A549 (cell line): ENCODE data around the gene NIT1. TPM values are rescaled to one million over a fixed set of nuclear protein-coding genes. Genes with fewer than 3 reads are reported as not detected.

Experiments
- ATAC-seq, 2 experiments: fragments of 200-7000 bp in 1 of 2; fragments of >200 bp in 1 of 2; cut with Nextera tagmentation in 1 of 2; cut with Tn5 transposase in 1 of 2; 3 replicates each; pipeline versions ENCODE4 v1.8.0 to v1.9.1; 2018 to 2020; ENCODE audit warnings: mild to moderate bottlenecking in 1 of 2, moderate library complexity in 1 of 2
- CTCF ChIA-PET: fragments of 300-600 bp; sonication (Branson Sonifier 250); formaldehyde crosslinking; extraction: SDS; loops from one replicate; lab custom pipeline; 2021; ENCODE audit warnings: antibody characterized with exemption, inconsistent platforms; lab: Yijun Ruan, JAX
- POLR2A ChIA-PET: fragments of 350-600 bp; formaldehyde crosslinking; extraction: SDS; loops from one replicate; lab custom pipeline; 2021; ENCODE audit warnings: antibody characterized with exemption, inconsistent platforms; lab: Yijun Ruan, JAX
- DNase-seq, 2 experiments: peaks; one replicate each; pipeline versions ENCODE4 v3.0.0 to v3.0.0-alpha.2; 2011 to 2016; ENCODE audit warnings: low read depth in 1 of 2, low spot score in 1 of 2
- FAIRE-seq: peaks from 2 replicates; lab custom pipeline; 2011; peaks lifted over from hg19 to GRCh38; lab: Jason Lieb, UNC
- H3K27ac ChIP-seq, 2 experiments: fragments of >200 bp; sonication (Bioruptor Twin); formaldehyde crosslinking; 3 replicates each; pipeline ENCODE4 v1.5.1; 2016 to 2017
- H3K4me1 ChIP-seq: fragments of >200 bp; sonication (Bioruptor Twin); formaldehyde crosslinking; 3 replicates; pipeline ENCODE4 v1.6.1; 2016
- H3K4me2 ChIP-seq: fragments of >200 bp; sonication (Bioruptor Twin); formaldehyde crosslinking; 3 replicates; pipeline ENCODE4 v1.6.1; 2016
- H3K4me3 ChIP-seq: fragments of >200 bp; sonication (Bioruptor Twin); formaldehyde crosslinking; 3 replicates; pipeline ENCODE4 v1.5.1; 2016
- H3K9me3 ChIP-seq: fragments of >200 bp; sonication (Bioruptor Twin); formaldehyde crosslinking; 3 replicates; pipeline ENCODE4 v1.6.1; 2016
- BCL3 ChIP-seq: fragments of >200 bp; sonication (Bioruptor Twin); formaldehyde crosslinking; IDR thresholded peaks from 3 replicates; pipeline ENCODE4 v1.6.1; 2016
- BHLHE40 ChIP-seq: IDR thresholded peaks from 2 replicates; pipeline ENCODE4 v1.6.1; 2012; ENCODE audit warnings: low read depth, low read length, inconsistent platforms
- CBX2 ChIP-seq: fragments of 200-600 bp; sonication (generic); IDR thresholded peaks from 2 replicates; pipeline ENCODE4 v1.6.1; 2016; ENCODE audit warnings: low read depth, mild to moderate bottlenecking, borderline replicate concordance
- CBX8 ChIP-seq: fragments of 200-600 bp; sonication (generic); IDR thresholded peaks from 2 replicates; pipeline ENCODE4 v1.6.1; 2016
- CEBPB ChIP-seq, 2 experiments: fragments of >200 bp in 1 of 2; sonication (Bioruptor Twin) in 1 of 2; formaldehyde crosslinking in 1 of 2; IDR thresholded peaks; 2 replicates each; pipeline ENCODE4 v1.6.1; 2012 to 2016
- CHD4 ChIP-seq: fragments of 200-600 bp; sonication (generic); IDR thresholded peaks from 2 replicates; pipeline ENCODE4 v1.6.1; 2016; ENCODE audit warnings: antibody characterized with exemption, mild to moderate bottlenecking, borderline replicate concordance
- EHF ChIP-seq: fragments of 250-450 bp; sonication (Bioruptor Pico); IDR thresholded peaks from 2 replicates; pipeline ENCODE4 v1.5.0; 2020; ENCODE audit warnings: mild to moderate bottlenecking
- EHMT2 ChIP-seq: fragments of 200-600 bp; sonication (generic); IDR thresholded peaks from 2 replicates; pipeline ENCODE4 v1.6.1; 2016; ENCODE audit warnings: antibody characterized with exemption, low read depth, mild to moderate bottlenecking, moderate library complexity
- EP300 ChIP-seq, 2 experiments: fragments of >200 bp; sonication (Bioruptor Twin); formaldehyde crosslinking; IDR thresholded peaks; 2 replicates in 1 of 2; 3 replicates in 1 of 2; pipeline ENCODE4 v1.6.1; 2016 to 2017
- FOXS1 ChIP-seq: fragments of 250-450 bp; sonication (Bioruptor Pico); IDR thresholded peaks from 2 replicates; pipeline ENCODE4 v1.5.0; 2020; ENCODE audit warnings: mild to moderate bottlenecking, moderate library complexity
- GATA3 ChIP-seq: IDR thresholded peaks from 2 replicates; pipeline ENCODE4 v1.6.1; 2012; ENCODE audit warnings: borderline replicate concordance
- HEYL ChIP-seq: fragments of 250-450 bp; sonication (Bioruptor Pico); IDR thresholded peaks from 2 replicates; pipeline ENCODE4 v1.8.0; 2021; ENCODE audit warnings: mild to moderate bottlenecking, moderate library complexity
- HMGXB4 ChIP-seq: fragments of 250-450 bp; sonication (Bioruptor Pico); IDR thresholded peaks from 2 replicates; pipeline ENCODE4 v1.5.0; 2021; ENCODE audit warnings: mild to moderate bottlenecking, moderate library complexity, borderline replicate concordance
- KDM5A ChIP-seq: fragments of 200-600 bp; sonication (generic); IDR thresholded peaks from 2 replicates; pipeline ENCODE4 v1.6.1; 2016; ENCODE audit warnings: antibody characterized with exemption, mild to moderate bottlenecking
- MAFK ChIP-seq: fragments of 450-650 bp; IDR thresholded peaks from 2 replicates; pipeline ENCODE4 v1.6.1; 2014; ENCODE audit not compliant: partially characterized antibody
- NPAS2 ChIP-seq: fragments of 250-450 bp; sonication (Bioruptor Pico); IDR thresholded peaks from 2 replicates; pipeline ENCODE4 v1.8.0; 2022; ENCODE audit warnings: mild to moderate bottlenecking, moderate library complexity, borderline replicate concordance
- PHF8 ChIP-seq: fragments of 200-600 bp; sonication (generic); IDR thresholded peaks from 2 replicates; pipeline ENCODE4 v1.6.1; 2016; ENCODE audit warnings: low read depth, mild to moderate bottlenecking, antibody characterized with exemption, moderate library complexity, borderline replicate concordance
- RCOR1 ChIP-seq: fragments of 150-350 bp; IDR thresholded peaks from 2 replicates; pipeline ENCODE4 v1.6.1; 2014; ENCODE audit warnings: antibody characterized with exemption, low read length, low read depth
- REST ChIP-seq: fragments of 200-600 bp; sonication (generic); IDR thresholded peaks from 2 replicates; pipeline ENCODE4 v1.6.1; 2016; ENCODE audit warnings: antibody characterized with exemption, mild to moderate bottlenecking, moderate library complexity
- RFX5 ChIP-seq: fragments of 450-650 bp; IDR thresholded peaks from 2 replicates; pipeline ENCODE4 v1.7.1; 2014; ENCODE audit warnings: antibody characterized with exemption, mild to moderate bottlenecking, moderate library complexity
- SREBF2 ChIP-seq: fragments of 450-650 bp; IDR thresholded peaks from 2 replicates; pipeline ENCODE4 v1.6.1; 2014; ENCODE audit warnings: mild to moderate bottlenecking, moderate library complexity
- TP53 ChIP-seq: fragments of 250-450 bp; sonication (Bioruptor Pico); IDR thresholded peaks from 2 replicates; pipeline ENCODE4 v1.5.0; 2021; ENCODE audit warnings: mild to moderate bottlenecking, moderate library complexity
- USF2 ChIP-seq: fragments of 450-650 bp; IDR thresholded peaks from 2 replicates; pipeline ENCODE4 v1.6.1; 2014; ENCODE audit warnings: antibody characterized with exemption
- ZNF302 ChIP-seq: fragments of 250-450 bp; sonication (Bioruptor Pico); IDR thresholded peaks from 2 replicates; pipeline ENCODE4 v1.9.0; 2021; ENCODE audit warnings: inconsistent platforms, mild to moderate bottlenecking, moderate library complexity
- ZSCAN20 ChIP-seq: fragments of 250-450 bp; sonication (Bioruptor Pico); IDR thresholded peaks from 2 replicates; pipeline ENCODE4 v1.8.0; 2022; ENCODE audit warnings: mild to moderate bottlenecking, moderate library complexity
- WGBS: methylation state at CpG from one replicate; pipeline ENCODE4 v1.1.6; 2017; ENCODE audit errors: missing lambda C conversion rate; 5-methylcytosine and 5-hydroxymethylcytosine counted together
- polyA plus RNA-seq, 4 experiments: library from polyadenylated mRNA; depleted of rRNA in 3 of 4; stranded (reverse); fragments of >200 nt; fragmentation: RNase III in 1 of 4; extraction: RNeasy Plus Mini Kit Qiagen cat#74134 plus additional on column Dnase treatment in 1 of 4; gene quantifications; 2 replicates in 3 of 4; 3 replicates in 1 of 4; pipeline ENCODE4 v1.2.3, GENCODE V29; 2011 to 2017
- TF ChIP-seq, protein P1 (sequence below): fragments of 250-450 bp; sonication (Bioruptor Pico); IDR thresholded peaks from 2 replicates; pipeline ENCODE4 v1.5.0; 2020; ENCODE audit warnings: low read depth, mild to moderate bottlenecking, moderate library complexity
- TF ChIP-seq, protein P2 (sequence below): fragments of >200 bp; sonication (Bioruptor Twin); formaldehyde crosslinking; IDR thresholded peaks from 2 replicates; pipeline ENCODE4 v1.6.1; 2016
- TF ChIP-seq, protein P3 (sequence below): IDR thresholded peaks from 2 replicates; pipeline ENCODE4 v1.6.1; 2012; ENCODE audit warnings: low read depth, borderline replicate concordance
- TF ChIP-seq, protein P4 (sequence below): IDR thresholded peaks from 2 replicates; pipeline ENCODE4 v1.6.1; 2012

Gene NIT1
- polyA plus RNA-seq, 2 of the 4 experiments (the other 2 are of a cell fraction) = 29.9 to 44.5 TPM

DNA sequence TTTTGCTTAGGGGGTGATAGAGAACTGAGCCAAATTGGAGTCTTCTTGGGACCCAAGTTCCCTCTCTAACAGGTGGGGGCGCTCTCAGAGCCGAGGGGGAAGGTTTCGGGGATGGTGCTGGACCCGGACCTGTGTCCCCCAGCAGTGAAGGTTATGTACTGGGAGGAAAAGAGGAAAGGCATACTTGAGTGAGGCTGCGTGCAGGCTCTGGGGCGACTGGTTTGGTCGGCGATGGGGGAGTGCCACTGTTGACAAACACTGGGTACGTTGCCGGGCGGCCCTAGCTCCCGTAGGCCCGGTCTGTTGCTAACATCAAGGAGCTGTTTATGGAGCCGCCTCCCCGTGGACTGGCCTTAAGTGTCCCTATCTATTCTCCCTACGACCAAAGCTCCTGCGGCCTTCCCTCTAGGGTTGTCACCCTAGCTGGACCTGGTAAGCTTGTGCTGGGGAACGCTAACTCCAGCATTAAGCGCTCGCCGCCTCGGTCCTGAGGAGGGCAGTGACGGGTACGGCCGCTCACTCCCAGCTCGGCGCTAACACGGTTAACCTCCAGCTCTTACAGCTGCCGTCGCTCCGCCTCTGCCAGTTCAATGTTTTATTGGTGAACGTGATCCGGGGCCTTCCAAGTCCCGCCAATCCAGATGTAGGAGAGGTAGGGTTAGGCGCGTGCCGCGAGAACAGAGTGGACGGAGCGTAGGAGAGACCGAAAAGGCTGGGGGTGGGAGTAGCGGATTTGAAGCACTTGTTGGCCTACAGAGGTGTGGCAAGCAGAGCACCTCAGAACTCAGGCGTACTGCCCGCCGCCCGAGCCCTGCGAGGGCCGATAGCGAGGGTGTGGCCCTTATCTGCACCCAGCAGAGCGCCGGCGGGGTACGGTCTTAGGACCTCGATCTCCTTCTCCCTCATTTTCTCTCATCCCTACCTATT is 48.1 kb downstream of the NIT1 start, which contains the start of gene PPOX:
Gene PPOX (plus strand): TSS at position 685 of the 927 bp plus-strand sequence. CDS start 422 bp downstream, outside the sequence.
- Histone ChIP-seq H3K9me3 (no peaks in the 10 kb centered on the region), H3K4me1 (peaks cover 16% of the 10 kb centered on the region), H3K4me3 (peak within 1 kb of the TSS; percentile 62), H3K4me2 (peak within 1 kb of the TSS; percentile 99), H3K27ac (peak within 1 kb of the TSS; percentile 77 to 92)
- ATAC-seq (peak; percentile 95 to 97), FAIRE-seq (no peak), DNase-seq (peak; percentile 97 to 99)
- WGBS = under 1% methylated on average over 50 of the region's 54 CpGs
- ChIA-PET CTCF (interaction anchor here (0.6 to 5.5 kb wide), 27 partner anchors 10 to 973 kb away, joined by 3 to 59 read pairs (median 4); partner anchors contain the start of genes DEDD, NECTIN4 and UFC1), POLR2A (interaction anchor here (0.6 to 2.8 kb wide), 11 partner anchors 8 to 224 kb away, joined by 3 to 25 read pairs (median 4); partner anchors contain the start of genes B4GALT3, NDUFS2, UFC1 and USF1)
- TF ChIP-seq, protein P1, sequence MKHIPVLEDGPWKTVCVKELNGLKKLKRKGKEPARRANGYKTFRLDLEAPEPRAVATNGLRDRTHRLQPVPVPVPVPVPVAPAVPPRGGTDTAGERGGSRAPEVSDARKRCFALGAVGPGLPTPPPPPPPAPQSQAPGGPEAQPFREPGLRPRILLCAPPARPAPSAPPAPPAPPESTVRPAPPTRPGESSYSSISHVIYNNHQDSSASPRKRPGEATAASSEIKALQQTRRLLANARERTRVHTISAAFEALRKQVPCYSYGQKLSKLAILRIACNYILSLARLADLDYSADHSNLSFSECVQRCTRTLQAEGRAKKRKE = no peak
- TF ChIP-seq NPAS2 (CRISPR knock-in tag) (no peak), ZNF302 (CRISPR knock-in tag) (no peak), PHF8 (no peak; the same call in none of the 2 replicates), TP53 (CRISPR knock-in tag) (no peak), EHMT2 (no peak), RFX5 (0 out of 2 replicates have a peak, but pooled peaks have one; percentile 6), ZSCAN20 (CRISPR knock-in tag) (no peak), CBX2 (no peak), HEYL (CRISPR knock-in tag) (no peak), SREBF2 (no peak), BCL3 (no peak; the same call in 2 of the 3 replicates), MAFK (no peak), CEBPB (IDR thresholded peaks at IDR 0.05) (no peak), KDM5A (peak; percentile 23; the same call in 1 of the 2 replicates), REST (peak; percentile 82), GATA3 (peak; percentile 21; the same call in 1 of the 2 replicates), EP300 (IDR thresholded peaks at IDR 0.05) (no peak), EHF (no peak), CHD4 (no peak), BHLHE40 (no peak; the same call in 1 of the 2 replicates), RCOR1 (no peak), HMGXB4 (CRISPR knock-in tag) (no peak), FOXS1 (CRISPR knock-in tag) (no peak), CBX8 (no peak), USF2 (peak; percentile 75)
- TF ChIP-seq, protein P2, sequence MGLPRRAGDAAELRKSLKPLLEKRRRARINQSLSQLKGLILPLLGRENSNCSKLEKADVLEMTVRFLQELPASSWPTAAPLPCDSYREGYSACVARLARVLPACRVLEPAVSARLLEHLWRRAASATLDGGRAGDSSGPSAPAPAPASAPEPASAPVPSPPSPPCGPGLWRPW = no peak
- TF ChIP-seq, protein P3, sequence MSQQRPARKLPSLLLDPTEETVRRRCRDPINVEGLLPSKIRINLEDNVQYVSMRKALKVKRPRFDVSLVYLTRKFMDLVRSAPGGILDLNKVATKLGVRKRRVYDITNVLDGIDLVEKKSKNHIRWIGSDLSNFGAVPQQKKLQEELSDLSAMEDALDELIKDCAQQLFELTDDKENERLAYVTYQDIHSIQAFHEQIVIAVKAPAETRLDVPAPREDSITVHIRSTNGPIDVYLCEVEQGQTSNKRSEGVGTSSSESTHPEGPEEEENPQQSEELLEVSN = peak; percentile 80; the same call in 1 of the 2 replicates
- TF ChIP-seq, protein P4, sequence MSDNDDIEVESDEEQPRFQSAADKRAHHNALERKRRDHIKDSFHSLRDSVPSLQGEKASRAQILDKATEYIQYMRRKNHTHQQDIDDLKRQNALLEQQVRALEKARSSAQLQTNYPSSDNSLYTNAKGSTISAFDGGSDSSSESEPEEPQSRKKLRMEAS = peak; percentile 91
